ENCODE data around the gene SNHG17. TPM values are rescaled to one million over a fixed set of nuclear protein-coding genes. Genes with fewer than 3 reads are reported as not detected.
"Not testable (repeated sequence)": the region's sequence is repeated elsewhere in the genome, so short reads cannot be mapped to it uniquely, and the experiment has no call there.

Gene SNHG17
- total RNA-seq, 4 donors from 2014 or later: 6.0 to 12.2 (median 8.7) TPM

- intact Hi-C loops (cut with DNase I; ENCODE audit: low total_unique reads) (no loop called here), in situ Hi-C loops (cut with MboI; ENCODE audit: low sequenced_read_pairs in 4 of 4) (no loop called here)
- Histone ChIP-seq H3K9me3 (no peaks in the 10 kb centered on the region), H3K4me1 (no peaks in the 10 kb centered on the region), H3K27ac (no peak overlapping the region), H3K36me3 (no peaks in the 10 kb centered on the region), H3K27me3 (no peaks in the 10 kb centered on the region), H3K4me3 (no peak overlapping the region)
- no peak for DNase-seq
- ATAC-seq: no peak
- TF ChIP-seq CTCF (IDR thresholded peaks at IDR 0.05 in 4 of 5, conservative IDR thresholded peaks at IDR 0.05 in 1 of 5): no peak
- no peak for TF ChIP-seq POLR2A (IDR thresholded peaks at IDR 0.05)
Observed at GRCh38 chr20:38402816-38403215, 32.3 kb downstream of the SNHG17 start.

GRCh38 chr20:38402089-38402488 is 33.0 kb downstream of the SNHG17 start:
- H3K4me1 ChIP-seq: no peaks in the 10 kb centered on the region
- H3K27me3 ChIP-seq: no peaks in the 10 kb centered on the region
- H3K36me3 ChIP-seq: no peaks in the 10 kb centered on the region
- intact Hi-C loops (cut with DNase I; ENCODE audit: low total_unique reads): no loop called here
- no peaks in the 10 kb centered on the region for H3K9me3 ChIP-seq
- TF ChIP-seq CTCF (IDR thresholded peaks at IDR 0.05 in 4 of 5, conservative IDR thresholded peaks at IDR 0.05 in 1 of 5) (no peak), POLR2A (IDR thresholded peaks at IDR 0.05) (no peak)
- in situ Hi-C loops (cut with MboI; ENCODE audit: low sequenced_read_pairs in 4 of 4): no loop called here
- H3K4me3 ChIP-seq: no peak overlapping the region
- ATAC-seq: no peak
- no peak for DNase-seq
- no peak overlapping the region for H3K27ac ChIP-seq

GRCh38 chr20:38395751-38396395 is 39.3 kb downstream of the SNHG17 start:
- H3K4me3 ChIP-seq; H3K27ac ChIP-seq; H3K27me3 ChIP-seq; H3K4me1 ChIP-seq; intact Hi-C loops (cut with DNase I; ENCODE audit: low total_unique reads); H3K36me3 ChIP-seq; H3K9me3 ChIP-seq; ATAC-seq; DNase-seq; in situ Hi-C loops (cut with MboI; ENCODE audit: low sequenced_read_pairs in 4 of 4): not testable (repeated sequence)

- intact Hi-C loops (cut with DNase I; ENCODE audit: low total_unique reads) (no loop called here), in situ Hi-C loops (cut with MboI; ENCODE audit: low sequenced_read_pairs in 4 of 4) (no loop called here)
- Histone ChIP-seq H3K27me3 (no peaks in the 10 kb centered on the region), H3K27ac (no peak overlapping the region), H3K36me3 (no peaks in the 10 kb centered on the region), H3K4me1 (no peaks in the 10 kb centered on the region), H3K9me3 (no peaks in the 10 kb centered on the region), H3K4me3 (no peak overlapping the region)
- DNase-seq (no peak), ATAC-seq (no peak)
- no peak for TF ChIP-seq CTCF (IDR thresholded peaks at IDR 0.05 in 4 of 5, conservative IDR thresholded peaks at IDR 0.05 in 1 of 5)
- no peak for TF ChIP-seq POLR2A (IDR thresholded peaks at IDR 0.05)
Observed at GRCh38 chr20:38395165-38395564, 40.0 kb downstream of the SNHG17 start.

GRCh38 chr20:38393259-38393658 is 41.9 kb downstream of the SNHG17 start:
- no peak overlapping the region for H3K4me3 ChIP-seq
- DNase-seq (no peak), ATAC-seq (no peak)
- H3K36me3 ChIP-seq: no peaks in the 10 kb centered on the region
- no peak overlapping the region for H3K27ac ChIP-seq
- TF ChIP-seq CTCF (IDR thresholded peaks at IDR 0.05 in 4 of 5, conservative IDR thresholded peaks at IDR 0.05 in 1 of 5) (no peak), POLR2A (IDR thresholded peaks at IDR 0.05) (no peak)
- intact Hi-C loops (cut with DNase I; ENCODE audit: low total_unique reads): no loop called here
- no peaks in the 10 kb centered on the region for H3K4me1 ChIP-seq
- no peaks in the 10 kb centered on the region for H3K9me3 ChIP-seq
- in situ Hi-C loops (cut with MboI; ENCODE audit: low sequenced_read_pairs in 4 of 4): no loop called here
- H3K27me3 ChIP-seq: no peaks in the 10 kb centered on the region

Measured in gastrocnemius medialis (tissue), 4 donors.